ENCODE measurements around the gene NAP1L1. TPM values are rescaled to one million over a fixed set of nuclear protein-coding genes. Genes with fewer than 3 reads are reported as not detected.

The NAP1L1 gene
- polyA plus RNA-seq, 10 donors, result 395 to 636 (median 500) TPM

GRCh38 chr12:76024102-76024781 is 60.2 kb downstream of the NAP1L1 start:
- no peak for DNase-seq

- no peak for DNase-seq
These were observed 61.3 kb downstream of the NAP1L1 start for GRCh38 chr12:76023069-76023690.

DNA sequence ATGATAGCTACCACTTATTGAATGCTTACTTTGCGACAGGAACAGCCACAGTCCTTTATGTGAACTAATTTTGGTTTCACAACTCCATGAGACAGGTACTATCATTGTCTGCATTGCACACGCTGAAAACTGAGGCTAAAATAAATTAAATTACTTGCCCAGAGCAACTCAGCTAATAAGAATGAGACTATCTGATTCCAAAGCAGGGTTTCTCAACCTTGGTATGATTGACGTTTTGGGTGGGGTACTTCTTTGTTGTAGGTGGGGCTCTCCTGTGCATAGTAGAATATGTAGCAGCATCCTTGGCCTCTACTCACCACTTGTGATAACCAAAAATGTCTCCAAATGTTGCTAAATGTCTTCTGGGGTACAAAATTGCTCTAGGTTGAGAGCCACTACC is 62.0 kb downstream of the NAP1L1 start:
- DNase-seq, result no peak

GRCh38 chr12:76020731-76021672 is 63.5 kb downstream of the NAP1L1 start:
- peak in 1 of 3 donors; percentile 93 for DNase-seq

GRCh38 chr12:76020281-76020680 is 64.2 kb downstream of the NAP1L1 start:
- DNase-seq, result no peak

DNA sequence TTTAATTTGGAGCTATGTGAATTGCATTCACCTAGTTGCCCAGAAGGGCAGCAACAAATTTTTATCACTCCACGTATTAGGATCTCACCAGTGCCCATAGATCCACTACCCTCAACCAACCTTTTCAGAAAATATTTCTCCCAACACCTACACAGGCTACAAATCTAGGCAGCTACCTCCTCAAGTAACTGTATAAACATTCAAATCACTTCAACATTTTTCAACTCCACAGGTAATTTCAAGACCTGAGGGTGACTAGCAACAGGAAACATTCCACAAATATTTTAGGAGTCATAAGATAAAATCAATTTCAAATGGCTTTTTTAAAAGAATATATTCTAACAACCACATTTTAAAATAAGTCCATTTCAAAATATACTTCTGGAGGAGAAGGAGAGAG is 65.8 kb downstream of the NAP1L1 start:
- DNase-seq, result no peak

- DNase-seq, result no peak
These were observed 66.4 kb downstream of the NAP1L1 start for GRCh38 chr12:76018111-76018510.

GRCh38 chr12:76014007-76014406 is 70.5 kb downstream of the NAP1L1 start:
- no peak for DNase-seq

GRCh38 chr12:76013603-76014002 is 70.9 kb downstream of the NAP1L1 start:
- DNase-seq, result no peak

DNA sequence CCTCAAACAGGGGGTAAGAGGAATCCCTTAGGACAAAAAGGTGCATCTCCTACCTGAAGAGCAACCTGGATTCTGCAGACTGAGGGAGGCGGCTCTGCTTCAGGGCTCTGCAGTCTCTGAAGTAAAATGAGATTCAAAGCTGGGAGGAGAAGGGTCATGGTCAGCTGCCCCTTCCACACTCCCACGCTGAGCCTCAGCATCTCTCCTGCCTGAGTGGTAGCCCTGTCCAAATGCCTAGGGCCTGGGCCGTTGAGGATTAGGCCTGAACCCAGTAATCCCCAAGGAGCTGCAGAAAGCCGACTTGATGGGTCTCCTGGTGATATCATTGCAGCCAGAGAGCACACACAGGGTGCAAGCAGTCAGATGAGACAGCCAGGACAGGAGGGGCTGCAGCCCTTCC is 71.8 kb downstream of the NAP1L1 start:
- no peak for DNase-seq

GRCh38 chr12:76010732-76011458 is 73.6 kb downstream of the NAP1L1 start:
- no peak for DNase-seq

GRCh38 chr12:76008428-76008827 is 76.1 kb downstream of the NAP1L1 start:
- no peak for DNase-seq

GRCh38 chr12:76007640-76008039 is 76.8 kb downstream of the NAP1L1 start:
- DNase-seq, result no peak

- DNase-seq, result no peak
These were observed 78.2 kb downstream of the NAP1L1 start for GRCh38 chr12:76006028-76006925.

- no peak for DNase-seq
These were observed 81.2 kb downstream of the NAP1L1 start for GRCh38 chr12:76003355-76003638.

DNA sequence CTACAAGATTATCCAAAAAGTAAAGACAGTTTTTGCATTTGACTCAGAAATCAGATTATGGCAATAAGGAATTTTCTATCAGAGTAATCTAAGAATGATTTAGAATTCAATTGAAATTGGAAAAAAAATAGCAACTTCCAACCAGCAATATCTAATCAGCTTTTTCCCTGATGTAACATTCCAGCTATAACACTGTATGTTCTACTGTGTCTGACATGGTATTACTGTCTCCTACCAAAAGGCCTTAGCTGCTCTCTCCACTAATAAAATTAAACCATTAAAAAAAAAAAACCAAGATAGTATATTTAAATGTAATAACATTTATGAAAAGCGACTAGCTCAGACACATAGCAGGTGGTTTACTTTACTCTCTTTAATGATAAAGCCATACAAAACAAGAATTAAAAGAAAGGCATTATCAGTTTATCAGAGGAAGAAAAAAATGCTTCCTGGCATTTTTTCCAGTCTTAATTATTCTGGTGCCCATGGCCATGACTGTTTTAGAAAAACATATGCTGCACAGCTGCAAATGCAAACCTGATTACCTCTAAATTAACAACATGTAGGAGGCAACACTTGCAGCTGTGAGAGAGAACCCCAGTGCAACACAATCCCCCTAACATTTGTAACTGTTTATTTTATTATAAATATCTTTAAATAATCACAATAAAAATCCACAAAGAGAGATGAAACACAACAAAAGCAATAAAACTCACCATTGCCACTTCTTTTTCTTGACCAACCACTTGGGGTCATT is 81.7 kb downstream of the NAP1L1 start:
- no peak for DNase-seq

DNA sequence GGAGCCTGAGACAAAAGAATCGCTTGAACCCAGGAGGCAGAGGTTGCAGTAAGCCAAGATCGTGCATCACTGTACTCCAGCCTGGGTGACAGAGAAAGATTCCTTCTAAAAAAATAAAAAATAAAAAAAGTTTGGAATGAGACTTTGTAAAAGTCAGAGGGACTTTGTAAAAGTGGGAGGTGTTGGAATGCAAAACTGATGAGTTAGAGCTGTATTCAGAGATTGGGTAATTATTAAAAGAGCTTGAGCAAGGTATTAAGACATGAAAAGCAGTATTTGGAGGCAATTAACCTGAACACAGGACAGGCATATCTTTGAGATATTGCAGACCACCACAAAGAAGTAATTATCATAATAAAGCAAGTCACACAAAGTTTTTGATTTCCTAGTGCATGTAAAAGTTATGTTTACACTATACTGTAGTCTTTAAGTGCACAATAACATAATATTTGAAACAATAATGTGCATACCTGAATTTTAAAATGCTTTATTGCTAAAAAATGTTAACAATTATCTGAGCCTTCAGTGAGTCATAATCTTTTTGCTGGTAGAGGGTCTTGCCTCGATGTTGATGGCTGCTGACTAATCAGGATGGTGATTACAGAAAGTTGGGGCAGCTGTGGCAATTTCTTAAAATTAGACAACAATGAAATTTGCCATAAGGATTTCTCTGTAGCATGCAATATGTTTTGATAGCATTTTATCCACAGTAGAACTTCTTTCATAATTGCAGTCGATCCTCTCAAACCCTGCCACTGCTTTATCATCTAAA is 86.0 kb downstream of the NAP1L1 start:
- DNase-seq, result no peak

GRCh38 chr12:75997658-75998057 is 86.8 kb downstream of the NAP1L1 start:
- no peak for DNase-seq

DNA sequence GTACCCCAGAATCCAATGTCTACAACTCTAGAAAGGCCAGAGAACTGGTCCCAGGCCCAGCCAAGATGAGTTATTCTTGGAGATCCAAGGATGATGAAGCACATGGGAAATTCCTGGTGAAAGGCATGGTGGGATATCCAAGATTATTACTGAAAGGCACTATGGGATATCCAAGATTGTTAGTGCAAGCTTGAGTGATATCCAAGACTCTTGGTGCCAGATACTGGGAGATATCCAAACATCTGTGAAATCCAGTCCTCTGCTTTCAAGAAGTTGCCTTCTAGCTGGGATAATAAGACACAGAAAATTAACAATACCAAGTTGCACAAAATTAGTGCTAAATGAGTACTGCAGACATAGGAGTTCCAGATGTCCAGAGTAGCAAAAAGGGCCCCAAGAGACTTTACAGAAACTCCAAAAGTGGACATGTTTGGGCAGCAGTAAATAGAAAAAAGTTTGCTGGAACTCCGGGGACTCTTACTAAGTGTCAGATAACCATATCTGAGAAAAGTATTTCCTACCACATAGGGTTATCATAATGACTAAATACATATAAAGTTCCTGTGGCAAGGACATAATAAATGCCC is 87.5 kb downstream of the NAP1L1 start:
- peak in 2 of 3 donors; percentile 48 to 68 for DNase-seq

Data from muscle of back (tissue), 11 donors.